Lower lobe of right lung (tissue), 2 donors: Measurements from ENCODE around the gene PCSK6. TPM values are rescaled to one million over a fixed set of nuclear protein-coding genes. Genes with fewer than 3 reads are reported as not detected.
"Not testable (repeated sequence)": the region's sequence is repeated elsewhere in the genome, so short reads cannot be mapped to it uniquely, and the experiment has no call there.

Experiments
- ATAC-seq, 2 donors: fragments of 200-7000 bp; cut with Tn5 transposase; one replicate each; pipeline ENCODE4 v1.9.1; 2020 to 2022; ENCODE audit warnings: mild to moderate bottlenecking in 2 of 2, moderate library complexity in 2 of 2
- DNase-seq: peaks from one replicate; pipeline ENCODE4 v3.0.0-alpha.2; 2020
- H3K27ac ChIP-seq: fragments of 200-600 bp; one replicate; pipeline ENCODE4 v1.8.0; 2022
- H3K27me3 ChIP-seq: fragments of 200-600 bp; one replicate; pipeline ENCODE4 v1.8.0; 2022; ENCODE audit warnings: low read depth
- H3K36me3 ChIP-seq: fragments of 200-600 bp; one replicate; pipeline ENCODE4 v1.8.0; 2022; ENCODE audit warnings: mild to moderate bottlenecking
- H3K4me1 ChIP-seq: fragments of 200-600 bp; one replicate; pipeline ENCODE4 v1.8.0; 2022
- H3K4me3 ChIP-seq: fragments of 200-600 bp; one replicate; pipeline ENCODE4 v1.8.0; 2022; ENCODE audit warnings: mild to moderate bottlenecking
- H3K9me3 ChIP-seq: fragments of 200-600 bp; one replicate; pipeline ENCODE4 v1.8.0; 2022
- CTCF ChIP-seq: fragments of 200-600 bp; IDR thresholded peaks from one replicate; pipeline ENCODE4 v1.8.0; 2022; ENCODE audit warnings: antibody characterized with exemption, mild to moderate bottlenecking
- intact Hi-C: fragments of 100-400 bp; cut with DNase I; formaldehyde crosslinking; loops from one replicate; pipeline ENCODE4 v1.11.0; 2022
- total RNA-seq: library from RNA; stranded (reverse); fragmentation: NEBNext Ultra II Directional; extraction: Animal tissue kit (Norgen Biotek cat#: 25700); gene quantifications from one replicate; pipeline ENCODE4 v1.2.1, GENCODE V29; 2021
- donor health status: DM: no; HTN: yes; CAD: no; lungs with severe emphysema.

Gene PCSK6
- total RNA-seq, 1 donor from 2014 or later = 12.3 TPM

DNA sequence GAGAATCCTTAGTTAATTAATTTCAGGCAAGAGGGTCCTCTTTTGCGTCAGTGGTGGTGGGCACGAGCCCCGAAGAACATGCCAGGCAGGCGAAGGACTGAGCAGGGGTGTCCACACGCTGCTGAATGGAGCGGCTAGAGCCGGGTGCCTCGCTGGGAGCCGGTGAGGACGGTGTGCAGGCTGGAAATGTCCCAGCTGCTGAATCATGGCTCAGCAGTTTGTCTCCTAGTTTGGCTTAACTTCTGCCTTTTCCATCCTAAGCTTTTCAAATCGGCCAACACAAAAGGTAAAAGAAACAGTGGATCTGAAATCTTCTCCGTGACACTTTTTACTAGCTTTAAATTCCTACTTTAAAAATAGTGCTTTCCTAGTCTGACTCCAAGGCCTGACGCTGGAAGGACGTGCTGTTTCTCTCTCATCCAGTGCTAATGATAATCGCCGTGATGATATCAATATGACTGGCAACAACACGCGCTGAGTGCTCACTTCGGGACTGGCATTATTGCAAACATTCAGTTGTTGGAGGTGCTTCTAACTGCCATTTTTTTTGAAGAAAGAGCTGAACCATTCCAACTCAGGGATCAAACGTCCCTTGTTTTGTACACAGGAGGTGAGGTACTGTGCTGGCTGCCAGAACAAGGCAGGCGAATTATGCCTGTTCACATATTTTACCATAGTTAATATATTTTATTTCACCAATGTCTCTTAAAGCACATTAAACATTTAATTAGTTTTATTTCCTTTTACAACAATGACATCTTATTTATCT, 19.8 kb downstream of the PCSK6 start:
- DNase-seq (no peak), ATAC-seq (no peak)
- Histone ChIP-seq H3K27ac (no peak overlapping the region), H3K27me3 (no peaks in the 10 kb centered on the region), H3K4me1 (no peaks in the 10 kb centered on the region), H3K4me3 (no peak overlapping the region), H3K36me3 (no peaks in the 10 kb centered on the region), H3K9me3 (no peaks in the 10 kb centered on the region)
- intact Hi-C loops = no loop called here
- TF ChIP-seq CTCF = no peak

DNA sequence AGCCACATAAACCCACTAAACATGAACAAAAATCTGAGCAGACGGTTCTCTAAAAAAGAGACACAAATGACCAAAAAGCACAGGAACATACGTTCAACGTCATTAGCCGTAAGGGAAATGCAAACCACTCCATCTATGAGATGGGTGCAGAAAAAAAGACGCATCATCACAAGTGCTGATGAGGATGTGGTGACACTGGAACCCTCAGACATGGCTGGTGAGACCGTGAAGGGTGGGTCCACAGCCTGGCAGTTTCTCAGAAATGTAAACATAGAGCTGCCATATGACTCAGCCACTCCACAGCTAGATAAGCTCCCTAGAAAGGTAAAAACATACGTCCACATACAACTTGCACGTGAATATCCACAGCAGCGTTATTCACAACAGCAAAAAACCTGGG, 23.3 kb downstream of the PCSK6 start:
- ATAC-seq (no peak), DNase-seq (no peak)
- no peak overlapping the region for H3K27ac ChIP-seq
- intact Hi-C loops = no loop called here
- H3K9me3 ChIP-seq = no peaks in the 10 kb centered on the region
- H3K27me3 ChIP-seq = no peaks in the 10 kb centered on the region
- no peak for TF ChIP-seq CTCF
- H3K36me3 ChIP-seq = no peaks in the 10 kb centered on the region
- no peaks in the 10 kb centered on the region for H3K4me1 ChIP-seq
- H3K4me3 ChIP-seq = no peak overlapping the region

DNA sequence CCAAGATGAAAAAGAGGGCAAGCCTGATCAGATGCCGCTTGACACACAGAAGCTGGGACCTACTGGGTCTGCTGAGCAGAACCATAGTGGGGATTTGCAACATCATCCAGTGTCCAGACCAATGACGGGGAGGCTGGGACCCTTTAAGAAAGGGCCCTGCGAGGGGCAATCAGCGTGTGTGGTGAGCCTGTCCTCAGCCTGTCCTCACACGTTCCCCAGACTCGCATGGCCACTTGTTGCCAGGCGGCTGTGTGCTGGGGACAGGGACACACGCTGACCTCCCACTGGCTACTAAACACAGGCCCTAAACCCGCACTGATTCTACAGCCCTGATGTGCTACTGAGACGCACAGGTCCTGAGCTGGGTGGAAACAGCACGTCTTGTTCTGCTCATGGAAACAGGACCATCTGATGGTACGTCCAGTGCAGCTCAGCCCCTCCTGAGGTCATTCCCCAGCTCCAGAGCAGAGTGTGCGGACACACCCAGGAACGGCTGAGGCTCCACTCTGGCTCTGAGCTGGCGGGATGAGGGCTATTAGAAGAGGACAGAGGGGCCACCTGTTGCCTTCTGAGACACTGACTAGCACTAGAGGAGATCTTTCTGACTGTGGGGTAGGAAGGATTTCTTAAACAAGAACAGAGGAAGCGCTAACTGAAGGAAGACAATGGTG, 24.4 kb downstream of the PCSK6 start:
- DNase-seq = no peak
- H3K4me1 ChIP-seq = no peaks in the 10 kb centered on the region
- intact Hi-C loops = no loop called here
- H3K36me3 ChIP-seq = no peaks in the 10 kb centered on the region
- no peaks in the 10 kb centered on the region for H3K9me3 ChIP-seq
- ATAC-seq = no peak
- TF ChIP-seq CTCF = no peak
- no peak overlapping the region for H3K4me3 ChIP-seq
- no peak overlapping the region for H3K27ac ChIP-seq
- no peaks in the 10 kb centered on the region for H3K27me3 ChIP-seq

DNA sequence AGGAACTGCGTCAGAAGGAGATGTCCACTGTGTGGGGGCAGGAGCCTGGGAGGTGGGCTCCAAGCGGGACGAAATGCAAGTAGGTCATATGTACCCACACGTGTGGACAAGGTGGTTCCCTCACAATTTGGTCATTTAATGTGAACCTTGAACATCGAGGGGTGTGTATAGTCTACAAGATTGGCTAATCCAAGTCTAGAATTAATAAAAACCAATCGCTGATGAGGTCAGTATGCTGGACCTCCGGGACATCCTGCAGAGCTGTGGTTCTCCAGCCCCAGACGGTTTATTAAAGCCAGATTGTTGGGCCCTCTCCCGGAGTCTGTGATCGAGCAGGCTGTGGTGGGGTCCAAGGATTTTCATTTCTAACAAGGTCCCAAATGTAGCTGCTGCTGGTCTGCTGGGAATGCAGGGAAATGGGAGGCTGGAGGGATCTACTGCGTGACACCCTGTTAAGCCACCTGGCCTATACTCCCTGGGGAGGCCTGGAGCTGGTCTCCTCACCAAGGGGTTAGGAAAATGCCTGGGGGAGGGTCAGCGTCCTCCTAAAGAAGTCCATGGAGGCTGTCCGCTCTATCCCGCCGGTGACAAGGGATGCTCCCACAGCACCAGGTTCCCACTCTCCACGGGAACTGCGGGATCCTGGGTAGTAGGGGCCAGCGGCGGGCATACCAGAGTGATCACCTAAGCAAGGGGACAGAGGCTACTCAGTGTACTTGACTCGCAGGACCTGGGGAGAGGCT, 25.1 kb downstream of the PCSK6 start:
- H3K27me3 ChIP-seq = no peaks in the 10 kb centered on the region
- no peak for DNase-seq
- no peak overlapping the region for H3K4me3 ChIP-seq
- no peak for TF ChIP-seq CTCF
- no peaks in the 10 kb centered on the region for H3K4me1 ChIP-seq
- no peaks in the 10 kb centered on the region for H3K36me3 ChIP-seq
- H3K27ac ChIP-seq = no peak overlapping the region
- no peaks in the 10 kb centered on the region for H3K9me3 ChIP-seq
- intact Hi-C loops = no loop called here
- ATAC-seq = no peak

DNA sequence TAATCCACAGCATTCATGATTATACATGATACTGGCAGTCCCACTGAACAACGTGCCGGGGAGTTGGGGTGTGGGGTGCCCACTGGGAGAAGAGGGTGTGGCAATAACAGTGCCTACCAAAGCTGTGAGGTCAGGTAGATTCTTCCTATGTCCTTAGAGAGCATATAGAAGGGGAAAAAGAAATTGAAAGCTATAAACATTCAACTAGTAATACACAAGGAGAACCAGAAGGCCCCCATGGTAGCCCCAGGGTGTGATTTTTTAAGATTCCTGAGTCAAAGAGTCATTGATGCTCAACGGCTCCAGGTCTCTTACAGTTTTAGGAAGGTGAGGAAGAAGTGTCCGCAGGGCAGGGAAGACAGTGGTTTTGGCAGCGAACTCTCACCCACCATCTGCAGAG, 25.8 kb downstream of the PCSK6 start:
- H3K4me1 ChIP-seq, ATAC-seq, H3K9me3 ChIP-seq, H3K4me3 ChIP-seq, intact Hi-C loops, DNase-seq, H3K27ac ChIP-seq, H3K36me3 ChIP-seq, H3K27me3 ChIP-seq: not testable (repeated sequence)

DNA sequence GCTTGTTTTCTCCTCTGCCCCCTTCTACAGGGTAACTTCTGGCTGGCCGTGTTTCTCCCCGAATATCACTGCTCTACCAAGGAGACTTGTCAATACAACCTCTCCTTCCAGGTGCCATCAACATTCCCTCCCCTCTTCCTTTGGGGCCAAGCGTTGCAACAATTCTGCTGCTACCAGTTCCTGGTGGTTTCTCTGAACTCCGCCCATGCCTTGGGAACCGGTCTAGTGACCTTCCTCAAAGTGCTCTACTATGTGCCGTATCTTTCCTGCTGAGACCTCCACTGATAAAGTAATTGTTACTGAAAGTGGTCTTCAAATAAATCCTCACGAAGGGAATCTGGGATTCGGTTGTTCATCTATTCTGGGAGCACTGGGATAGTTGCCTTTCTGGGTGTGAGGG, 26.2 kb downstream of the PCSK6 start:
- H3K4me3 ChIP-seq = no peak overlapping the region
- ATAC-seq (peak in 1 of 2 donors; percentile 33), DNase-seq (no peak)
- TF ChIP-seq CTCF = no peak
- no peaks in the 10 kb centered on the region for H3K9me3 ChIP-seq
- H3K4me1 ChIP-seq = peaks cover 11% of the 10 kb centered on the region
- H3K27ac ChIP-seq = no peak overlapping the region
- no peaks in the 10 kb centered on the region for H3K36me3 ChIP-seq
- intact Hi-C loops = no loop called here
- H3K27me3 ChIP-seq = no peaks in the 10 kb centered on the region
